ENCODE data around the gene MYOCOS. TPM values are rescaled to one million over a fixed set of nuclear protein-coding genes. Genes with fewer than 3 reads are reported as not detected.

The MYOCOS gene
- total RNA-seq, 1 donor from 2014 or later, result not detected

- DNase-seq, result no peak
These were observed 42.0 kb downstream of the MYOCOS start for GRCh38 chr1:171663854-171664575.

GRCh38 chr1:171664976-171665375 is 42.9 kb downstream of the MYOCOS start:
- no peak for DNase-seq

GRCh38 chr1:171666114-171666769 is 44.2 kb downstream of the MYOCOS start:
- no peak for DNase-seq

GRCh38 chr1:171668372-171668771 is 46.3 kb downstream of the MYOCOS start:
- DNase-seq, result no peak

- no peak for DNase-seq
These were observed 48.7 kb downstream of the MYOCOS start for GRCh38 chr1:171670739-171671138.

- DNase-seq, result no peak
These were observed 52.7 kb downstream of the MYOCOS start for GRCh38 chr1:171674431-171675405.

Other genes with a start within 250 kb of the MYOCOS start
- 58.0 and 84.7 TPM in 2 replicates for gene PRRC2C, start 136.7 kb upstream of the MYOCOS start, total RNA-seq
- gene MYOC, start 30.4 kb downstream of the MYOCOS start, total RNA-seq, result not detected in 2 replicates
- 6.0 and 6.7 TPM in 2 replicates for gene VAMP4, start 119.8 kb downstream of the MYOCOS start, total RNA-seq
- gene METTL13, start 159.4 kb downstream of the MYOCOS start, total RNA-seq, result 30.8 and 32.2 TPM in 2 replicates
- gene DNM3, start 219.3 kb downstream of the MYOCOS start, total RNA-seq, result 4.2 and 8.2 TPM in 2 replicates

All from dermis blood vessel endothelial cell (primary cell).